Cortex of kidney (tissue), 1 donor: ENCODE measurements around the gene LRRN2.

ENCODE experiments used
- DNase-seq: peaks from one replicate; lab custom pipeline; 2025; lab: John Stamatoyannopoulos, UW

The LRRN2 gene

GRCh38 chr1:204712708-204713430, 27.3 kb upstream of the LRRN2 start:
- DNase-seq, result no peak

DNA sequence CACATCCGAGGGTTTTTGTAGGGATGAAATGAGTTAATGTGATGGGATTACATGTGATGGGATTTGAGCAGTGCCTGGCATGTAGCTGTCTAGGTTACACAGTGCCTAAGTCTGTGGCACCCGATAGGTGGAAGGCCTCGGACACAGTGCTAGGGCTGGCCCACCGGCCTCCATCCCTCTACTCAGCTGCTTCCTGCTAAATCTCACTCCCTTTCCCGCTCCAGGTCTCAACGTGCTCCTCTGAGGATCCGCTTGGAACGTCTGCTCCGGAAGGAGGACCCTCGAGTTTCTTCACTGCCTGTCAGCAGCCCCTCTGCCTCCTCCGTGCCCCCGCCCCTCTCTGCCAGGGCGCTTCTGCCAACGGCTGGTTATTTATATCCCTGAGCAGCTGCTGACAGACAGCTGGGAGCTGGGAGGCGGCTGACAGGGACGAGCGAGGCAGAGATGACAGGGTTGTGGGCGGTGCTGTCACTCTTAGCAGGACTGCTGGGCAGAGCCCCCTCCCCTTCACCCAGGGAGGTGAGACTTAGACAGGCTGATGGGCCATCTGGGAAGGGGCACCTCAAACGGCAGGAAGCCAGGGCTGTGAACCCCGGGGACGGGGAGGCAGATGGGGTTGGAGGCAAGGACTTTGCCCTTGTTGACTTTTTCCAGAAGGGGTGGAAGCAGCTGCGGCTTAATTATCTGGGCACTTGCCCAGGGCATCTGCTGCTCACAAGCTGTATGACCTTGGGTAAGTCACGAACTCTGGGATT, 26.6 kb upstream of the LRRN2 start:
- no peak for DNase-seq

GRCh38 chr1:204711103-204711946, 25.8 kb upstream of the LRRN2 start:
- DNase-seq, result no peak

DNA sequence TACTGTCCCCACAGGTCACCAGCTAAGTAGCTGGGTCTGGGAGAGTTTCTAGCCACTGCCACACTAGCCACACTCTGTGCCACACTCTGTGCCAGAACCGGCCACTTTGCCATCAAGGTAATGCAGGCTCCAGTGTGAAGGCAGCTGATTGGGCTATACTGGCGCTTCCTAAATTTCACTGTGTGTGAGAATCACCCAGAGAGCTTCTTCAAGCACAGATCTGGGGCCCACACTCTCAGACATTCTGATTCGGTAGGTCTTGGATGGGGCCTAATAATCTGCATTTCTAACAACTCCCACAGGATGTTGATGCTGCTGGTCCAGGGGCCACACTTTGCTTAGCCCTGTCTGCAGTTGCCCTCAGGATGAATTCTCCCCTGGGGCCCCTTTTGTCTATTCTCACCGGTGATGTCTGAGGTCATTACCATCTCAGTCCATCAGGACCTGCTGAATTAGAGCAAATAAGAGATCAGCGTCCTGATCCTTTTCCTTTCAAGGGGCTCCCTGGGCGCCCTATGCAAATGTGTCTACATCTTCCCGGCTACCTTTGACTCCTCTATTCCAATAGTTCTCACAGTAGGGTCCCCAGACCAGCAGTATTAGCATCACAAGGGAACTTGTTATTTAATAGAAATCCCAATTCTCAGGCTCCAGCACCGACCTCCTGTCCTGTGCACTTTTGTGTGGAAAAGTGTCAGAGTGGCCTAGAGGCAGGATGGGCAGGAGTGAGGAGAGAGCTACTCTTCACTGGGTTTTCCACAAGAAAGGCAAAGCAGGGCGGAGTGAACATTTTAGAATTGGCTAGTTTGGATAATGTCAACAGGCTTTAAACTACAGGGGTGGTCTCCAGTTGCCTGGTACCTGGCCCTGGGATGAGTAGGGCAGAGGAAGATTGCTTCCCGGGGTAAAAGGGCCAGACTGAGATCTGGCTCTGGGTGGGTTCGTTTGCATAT, 24.7 kb upstream of the LRRN2 start:
- no peak for DNase-seq

DNA sequence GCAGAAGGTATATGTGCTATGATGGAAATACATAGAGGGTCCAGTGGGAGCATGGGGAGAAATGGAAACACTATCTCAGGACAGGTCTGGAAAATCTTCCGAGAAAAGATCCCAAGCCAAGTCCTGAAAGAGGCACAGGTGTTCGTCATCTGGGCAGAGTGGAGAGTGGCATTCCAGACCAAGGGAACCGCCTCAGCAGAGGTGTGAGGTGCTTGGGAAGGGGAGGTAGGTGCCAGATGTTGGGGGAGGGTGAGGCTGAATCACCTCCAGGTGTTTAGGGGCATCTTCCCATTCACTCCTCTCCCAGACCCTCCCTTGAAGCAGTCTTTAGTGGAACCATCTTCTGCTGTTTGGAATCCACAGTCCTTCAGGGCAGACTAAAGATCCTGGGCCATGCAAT, 23.5 kb upstream of the LRRN2 start:
- DNase-seq, result no peak

DNA sequence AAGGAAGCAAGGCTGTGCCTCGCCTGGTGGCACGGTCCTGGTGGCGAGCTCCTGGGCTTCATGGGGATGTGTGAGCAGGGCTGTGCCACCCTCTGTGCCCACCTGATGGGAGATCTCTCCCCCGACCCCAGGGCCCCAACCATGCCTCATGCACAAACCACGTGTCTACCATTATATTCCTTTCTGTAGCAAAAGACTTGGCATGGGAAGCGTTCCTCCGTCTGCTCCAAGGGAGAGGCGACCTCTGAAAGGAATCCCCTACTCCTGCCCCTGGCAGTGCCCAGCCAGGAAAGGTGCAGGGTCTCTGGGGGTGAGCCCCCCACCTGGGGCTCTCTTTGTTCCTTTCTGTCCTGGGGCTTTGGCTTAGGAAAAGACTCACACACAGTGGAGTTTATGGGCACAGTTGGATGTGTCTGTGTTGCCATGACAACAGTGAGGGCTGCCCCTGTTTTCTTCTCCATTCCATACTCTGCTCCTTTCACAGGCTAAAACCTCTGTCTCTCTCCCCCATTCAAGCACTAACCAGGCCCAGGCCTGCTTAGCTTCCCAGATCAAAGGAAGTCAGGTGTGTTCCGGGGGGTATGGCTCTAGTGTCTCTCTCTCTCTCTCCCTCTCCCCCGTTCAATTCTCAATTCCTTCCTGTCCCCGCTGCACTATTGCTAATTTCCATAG, 21.4 kb upstream of the LRRN2 start:
- DNase-seq, result no peak

DNA sequence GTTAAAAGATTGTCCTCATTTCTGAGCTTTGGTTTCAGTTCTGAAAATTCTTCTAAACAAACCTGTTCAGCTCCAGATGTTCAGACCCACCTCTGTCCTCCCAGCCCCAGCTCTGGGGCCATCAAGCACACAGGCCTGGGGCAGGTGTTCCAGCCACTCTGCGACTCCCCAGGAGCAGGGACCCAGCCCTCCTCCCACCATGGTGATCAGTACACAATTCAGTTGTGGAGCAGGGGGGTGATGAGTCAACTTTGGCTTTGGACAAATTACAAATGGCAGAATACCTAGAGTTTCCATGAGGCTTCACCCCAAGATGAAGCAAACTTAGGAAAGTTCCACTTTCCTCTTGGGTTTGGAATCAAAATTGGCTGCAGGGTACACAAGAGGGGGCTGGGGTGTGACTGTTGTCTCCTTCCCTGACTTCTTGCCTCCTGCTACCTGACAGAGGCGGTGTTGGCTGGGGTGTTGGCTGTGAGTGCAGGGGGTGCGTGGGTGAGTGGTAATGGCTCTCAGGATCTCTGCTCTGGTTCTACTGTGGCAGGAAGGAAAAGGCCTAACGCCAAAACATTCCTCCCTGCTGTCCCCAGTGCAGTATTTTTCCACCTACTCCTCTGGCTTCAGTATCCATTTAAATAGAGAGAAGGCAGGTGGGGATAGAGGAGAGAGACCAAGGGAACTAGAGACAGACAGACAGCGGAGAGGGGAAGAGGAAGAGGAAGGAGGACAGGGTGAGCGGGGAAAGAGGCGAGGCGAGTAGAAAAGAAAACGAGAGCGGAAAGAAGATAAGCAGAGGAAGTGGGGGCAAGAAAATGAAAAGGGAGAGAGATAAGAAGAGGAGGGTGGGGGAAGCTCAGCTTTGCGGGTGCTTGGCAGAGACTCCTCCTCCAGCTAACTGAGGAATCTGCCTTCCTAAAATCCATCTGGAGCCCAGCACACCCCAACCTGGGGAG, 20.6 kb upstream of the LRRN2 start:
- no peak for DNase-seq

GRCh38 chr1:204705493-204705811, 19.9 kb upstream of the LRRN2 start:
- DNase-seq, result no peak

GRCh38 chr1:204704794-204705492, 19.4 kb upstream of the LRRN2 start:
- DNase-seq, result no peak

DNA sequence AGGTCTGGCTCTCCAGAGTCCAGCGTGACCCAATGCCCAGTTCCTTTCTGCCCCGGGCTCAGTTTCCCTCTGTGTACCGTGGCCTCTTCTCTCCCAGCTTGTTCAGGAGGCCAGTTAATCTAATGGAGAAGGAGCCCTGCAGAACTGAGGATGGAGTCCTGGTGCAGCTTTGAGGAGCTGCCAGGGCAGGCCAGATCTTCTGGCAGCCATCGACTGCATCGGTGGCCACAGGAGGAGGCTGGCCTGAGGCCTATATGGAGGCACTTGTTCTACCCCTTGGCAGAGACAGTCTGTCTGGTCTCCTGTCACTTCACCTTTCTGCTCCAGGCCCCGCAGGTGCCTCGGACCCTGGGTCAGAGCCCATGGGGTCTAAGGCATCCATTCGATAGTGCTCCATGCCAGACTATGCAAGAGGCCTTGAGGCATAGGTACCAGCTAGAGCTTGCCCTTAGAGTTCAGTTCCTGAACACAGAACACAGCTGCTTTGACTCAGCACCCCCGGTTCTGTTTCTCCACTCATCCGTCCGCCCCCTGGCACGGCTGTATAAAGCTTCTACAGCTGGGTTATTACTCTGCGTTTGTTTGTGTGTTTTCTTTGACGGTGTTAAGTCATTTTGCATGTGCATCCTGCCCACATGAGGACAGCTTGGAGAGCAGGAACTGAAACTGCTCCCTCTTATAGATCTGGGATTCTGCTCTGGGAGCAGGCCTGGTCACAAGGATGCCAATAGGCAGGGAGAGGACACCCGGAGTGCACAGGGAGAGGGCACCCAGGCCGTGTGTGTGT, 18.5 kb upstream of the LRRN2 start:
- no peak for DNase-seq

- no peak for DNase-seq
Measured at GRCh38 chr1:204703268-204703664, 17.7 kb upstream of the LRRN2 start.

DNA sequence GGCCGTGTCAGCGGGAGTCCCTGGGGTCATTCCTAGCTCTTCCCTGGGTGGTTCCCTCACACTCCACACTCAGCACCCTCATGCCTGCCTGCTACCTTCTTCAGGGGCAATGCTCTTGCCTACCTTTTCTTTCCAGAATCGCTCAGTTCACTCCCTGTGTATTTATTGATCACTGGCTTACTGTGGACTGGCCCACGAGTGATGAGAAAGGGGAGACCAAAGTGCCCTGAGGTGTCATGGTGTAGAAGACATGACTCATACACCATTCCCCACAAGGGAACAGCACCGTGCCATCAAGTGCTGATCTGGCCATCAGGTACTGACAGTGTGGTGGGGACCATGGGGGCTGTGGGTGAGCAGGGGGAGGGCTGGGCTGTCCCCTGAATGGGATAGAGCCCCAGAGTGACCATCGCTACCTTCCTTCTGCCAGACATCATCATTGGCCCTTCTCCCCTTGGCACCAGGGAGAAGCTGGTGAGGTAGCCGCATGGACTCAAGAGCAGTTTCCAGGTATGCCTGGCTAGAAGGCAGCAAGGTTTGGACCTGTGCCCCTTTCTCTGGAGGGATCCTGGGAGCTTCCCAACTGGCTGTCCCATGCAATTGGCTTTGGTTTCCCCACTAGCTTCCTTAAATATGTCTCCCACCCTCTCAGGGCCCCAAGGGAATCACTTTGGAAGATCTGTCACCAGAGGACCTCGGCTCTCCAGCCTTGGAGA, 17.2 kb upstream of the LRRN2 start:
- no peak for DNase-seq

GRCh38 chr1:204701229-204701628, 15.7 kb upstream of the LRRN2 start:
- no peak for DNase-seq

GRCh38 chr1:204697893-204698292, 12.4 kb upstream of the LRRN2 start:
- DNase-seq, result no peak

GRCh38 chr1:204696606-204697005, 11.1 kb upstream of the LRRN2 start:
- no peak for DNase-seq

GRCh38 chr1:204695692-204696091, 10.2 kb upstream of the LRRN2 start:
- DNase-seq, result no peak

- no peak for DNase-seq
Measured at GRCh38 chr1:204694145-204694544, 8.6 kb upstream of the LRRN2 start.

DNA sequence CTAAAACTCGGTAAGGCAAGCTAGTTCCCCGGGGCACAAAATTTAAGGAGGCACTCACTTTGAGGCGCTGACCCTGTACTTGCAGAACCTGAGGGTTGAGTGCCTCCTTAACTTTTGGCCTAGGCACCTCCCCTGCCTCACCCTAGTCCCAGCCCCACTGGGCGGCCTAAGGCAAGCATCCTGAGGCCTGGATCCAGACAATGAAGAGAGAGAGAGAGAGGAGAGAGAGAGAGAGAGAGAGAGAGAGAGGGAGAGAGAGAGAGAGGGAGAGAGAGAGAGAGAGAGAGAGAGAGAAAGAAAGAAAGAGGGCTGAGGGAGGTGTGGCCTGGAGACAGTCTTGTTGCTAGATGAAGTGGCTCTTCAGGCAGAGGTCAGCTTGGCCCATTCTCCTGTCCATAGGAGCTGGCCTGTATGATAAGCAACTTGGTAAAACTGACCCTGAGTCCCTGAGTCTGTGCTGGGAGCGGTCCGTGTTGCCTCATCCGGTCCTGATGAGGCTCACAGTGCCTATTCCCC, 7.4 kb upstream of the LRRN2 start:
- no peak for DNase-seq
